Stimulated activated CD4-positive, alpha-beta T cell treated with anti-CD3 and anti-CD28 coated beads, Interleukin-4, amount 100 ng/mL, for 4 hours (primary cell): ENCODE results near the gene CAMKMT.

Experiments
- DNase-seq, 2 experiments: peaks; one replicate each; pipeline ENCODE4 v3.0.0-alpha.2; 2020

The CAMKMT gene

DNA sequence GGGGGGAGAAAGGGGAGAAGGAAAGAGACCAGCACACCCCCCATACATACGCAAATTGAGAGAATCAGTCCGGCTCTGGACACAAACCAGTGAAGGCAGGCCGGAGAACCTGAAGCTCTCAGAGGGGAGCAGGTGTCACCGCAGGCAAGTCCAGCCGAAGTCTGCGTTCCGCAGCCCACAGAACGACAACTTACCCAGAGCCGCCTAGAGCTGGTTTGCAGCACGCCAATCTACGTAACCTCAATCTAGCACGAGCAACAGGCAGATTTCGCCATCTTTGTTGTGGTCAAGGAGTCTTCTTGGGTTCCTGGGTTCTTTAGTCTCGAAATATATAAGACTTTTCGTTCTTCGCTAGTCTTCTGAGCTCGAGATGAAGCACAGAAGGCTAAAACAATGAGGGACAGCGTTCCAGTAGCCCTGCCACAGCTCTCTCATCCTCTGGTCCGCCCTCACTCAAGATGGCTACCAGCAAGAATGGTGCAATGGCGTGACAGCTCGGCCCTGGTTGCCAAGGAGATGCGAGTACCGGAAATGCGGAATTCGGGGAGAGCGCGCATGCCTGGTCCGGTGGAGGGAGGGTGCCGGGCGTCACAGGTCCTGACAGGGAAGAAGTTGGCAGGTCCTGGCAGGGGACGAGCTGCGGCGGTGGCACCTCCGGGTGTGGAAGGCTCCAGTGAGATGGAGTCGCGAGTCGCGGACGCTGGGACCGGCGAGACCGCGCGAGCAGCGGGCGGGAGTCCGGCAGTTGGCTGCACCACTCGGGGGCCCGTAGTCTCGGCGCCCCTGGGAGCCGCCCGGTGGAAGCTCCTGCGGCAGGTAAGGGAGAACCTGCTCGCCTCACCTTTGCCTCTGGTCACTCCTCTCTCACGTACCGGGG is at the start of gene CAMKMT, which contains the start of gene PREPL:
CAMKMT (plus strand) TSS at position 618 of the 877 bp plus-strand sequence.
PREPL (minus strand) TSS at position 165 of the 877 bp plus-strand sequence. CDS start 15,152 bp downstream, outside the sequence.
- peak; percentile 97 for DNase-seq

DNA sequence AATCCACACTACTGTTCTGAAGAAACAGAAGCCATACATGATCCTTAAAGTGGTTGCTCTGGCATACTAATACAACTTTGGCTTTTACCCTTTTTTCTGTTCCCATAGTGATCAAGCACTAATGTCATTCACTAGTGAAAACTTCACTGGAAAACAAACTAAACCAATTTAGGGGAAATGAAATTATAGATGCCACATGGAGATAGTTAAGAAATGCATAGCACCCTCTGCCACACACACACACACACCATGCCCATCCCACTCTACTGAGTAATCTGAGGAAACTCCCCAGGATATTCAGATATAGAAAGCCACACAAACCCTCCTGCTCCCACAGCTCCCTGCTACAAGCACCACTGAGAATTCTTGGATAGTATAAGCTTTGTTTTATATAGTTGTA is 47.4 kb upstream of the CAMKMT start:
- no peak for DNase-seq

DNA sequence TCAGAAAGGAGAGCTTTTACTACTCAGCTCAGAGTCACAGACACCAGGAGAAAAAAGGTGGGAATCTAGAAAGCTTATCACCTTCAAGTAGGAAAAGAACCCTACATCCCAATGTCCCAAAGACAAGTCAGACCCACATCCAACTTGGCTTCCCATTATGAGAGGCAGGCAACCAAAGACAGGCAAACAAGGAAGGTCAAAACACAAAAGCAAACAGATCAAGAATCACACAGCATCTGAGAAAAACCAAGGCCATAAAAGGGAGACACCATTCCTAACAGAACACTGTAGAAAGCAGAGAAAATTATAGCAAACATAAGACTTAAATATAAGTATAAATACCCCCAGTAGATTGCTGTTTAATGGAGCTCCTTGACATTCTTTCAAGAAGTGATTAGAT is 45.8 kb upstream of the CAMKMT start:
- no peak for DNase-seq

DNA sequence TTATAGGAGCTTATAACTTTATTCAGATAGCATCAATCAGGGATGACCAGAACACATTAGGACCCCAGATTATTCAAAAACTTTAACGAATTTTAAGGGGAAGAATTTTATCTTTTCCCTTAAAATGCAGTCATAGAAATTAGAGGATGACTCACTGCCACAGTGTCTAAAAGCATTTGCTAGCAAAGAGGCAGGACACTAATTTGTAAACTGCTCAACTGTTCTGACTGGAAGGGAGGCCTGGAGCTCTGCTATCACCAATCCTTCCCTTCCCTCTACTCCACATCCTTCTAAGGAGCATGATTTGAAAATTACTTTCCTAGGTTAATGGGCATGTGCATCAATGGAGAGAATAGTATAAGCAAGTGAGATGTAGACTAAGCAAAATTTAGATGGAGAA is 40.9 kb upstream of the CAMKMT start:
- no peak for DNase-seq

GRCh38 chr2:44321360-44321759 is 40.4 kb upstream of the CAMKMT start:
- DNase-seq, result no peak

DNA sequence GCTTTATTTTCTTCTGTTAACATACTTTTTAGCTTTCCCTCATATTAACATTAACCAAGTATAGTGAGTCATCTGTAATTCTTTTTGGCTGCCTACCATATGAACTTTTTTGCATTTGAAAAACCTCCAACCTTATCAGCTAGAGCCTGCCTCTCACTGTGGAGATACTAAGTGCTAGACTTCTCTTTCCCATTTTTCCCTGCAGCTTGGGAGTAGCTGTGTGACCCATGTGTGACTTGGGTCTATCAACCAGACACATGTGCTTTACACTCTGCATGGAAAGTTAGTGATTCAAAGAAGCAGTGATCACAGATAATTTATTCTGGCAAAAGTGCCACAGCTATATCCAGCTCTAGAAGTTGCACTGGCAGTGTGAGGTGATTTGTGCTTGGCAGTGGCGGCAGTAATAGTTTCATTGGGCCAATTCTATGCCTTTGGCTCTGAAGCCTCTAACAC is 36.7 kb upstream of the CAMKMT start:
- DNase-seq, result no peak

DNA sequence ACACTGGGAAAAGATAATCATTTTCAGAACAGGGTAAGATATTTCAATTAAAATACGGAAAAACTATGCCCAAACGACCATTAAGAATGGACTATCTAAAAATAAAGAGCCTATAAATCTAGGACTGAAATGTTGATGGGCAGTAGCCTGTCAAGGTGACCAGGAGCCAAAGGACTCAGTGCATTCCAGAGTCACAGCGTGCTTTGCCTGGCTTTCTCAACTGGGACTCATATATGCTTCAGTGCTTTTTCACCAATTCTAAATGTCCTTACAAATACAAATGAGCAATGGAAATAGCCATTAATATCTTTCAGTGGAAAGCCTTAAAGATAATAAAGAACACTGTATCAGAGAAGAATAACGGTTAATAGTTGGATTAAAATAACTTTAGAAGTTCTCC is 35.9 kb upstream of the CAMKMT start:
- DNase-seq, result no peak

- DNase-seq, result no peak
These were observed 35.0 kb upstream of the CAMKMT start for GRCh38 chr2:44326548-44327264.

DNA sequence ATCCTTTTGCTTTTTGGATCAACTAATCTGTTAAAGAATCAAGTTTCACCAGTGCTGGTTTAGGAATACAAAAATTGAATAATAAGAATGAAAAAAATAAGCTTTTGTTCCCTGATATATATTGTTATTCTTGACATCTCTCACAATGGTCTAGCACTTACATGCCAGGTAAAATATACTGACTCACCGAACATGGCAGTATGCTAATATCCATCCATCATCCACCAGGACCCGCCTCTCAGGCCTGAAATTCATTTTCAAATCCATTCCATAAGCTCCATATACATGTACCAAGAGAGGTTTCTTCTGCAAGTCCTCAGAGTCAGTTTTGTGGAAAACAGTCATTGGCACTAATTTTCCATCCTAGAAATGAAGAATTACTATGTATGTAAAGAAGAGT is 33.0 kb upstream of the CAMKMT start:
- no peak for DNase-seq

- DNase-seq, result no peak
These were observed 32.4 kb upstream of the CAMKMT start for GRCh38 chr2:44329343-44329742.

GRCh38 chr2:44330801-44331200 is 30.9 kb upstream of the CAMKMT start:
- DNase-seq, result no peak

DNA sequence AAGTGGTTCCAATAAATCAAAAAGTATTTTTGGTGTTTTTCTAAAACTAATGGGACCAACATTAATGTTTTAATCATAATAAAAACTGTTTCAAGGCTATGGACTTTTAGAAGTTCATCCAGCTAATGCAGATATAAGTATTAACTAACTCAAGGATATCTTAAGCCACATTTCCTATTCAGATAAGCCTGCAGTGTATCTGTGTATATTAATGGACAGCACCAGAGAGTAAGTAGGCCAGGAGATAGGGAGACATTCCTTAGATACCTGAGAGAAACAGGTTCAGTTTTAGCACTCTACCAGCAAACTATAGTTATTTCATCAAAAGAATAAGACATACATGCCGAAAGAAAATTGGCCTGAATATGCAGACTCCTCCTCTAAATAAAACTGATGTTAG is 27.8 kb upstream of the CAMKMT start:
- DNase-seq, result no peak

DNA sequence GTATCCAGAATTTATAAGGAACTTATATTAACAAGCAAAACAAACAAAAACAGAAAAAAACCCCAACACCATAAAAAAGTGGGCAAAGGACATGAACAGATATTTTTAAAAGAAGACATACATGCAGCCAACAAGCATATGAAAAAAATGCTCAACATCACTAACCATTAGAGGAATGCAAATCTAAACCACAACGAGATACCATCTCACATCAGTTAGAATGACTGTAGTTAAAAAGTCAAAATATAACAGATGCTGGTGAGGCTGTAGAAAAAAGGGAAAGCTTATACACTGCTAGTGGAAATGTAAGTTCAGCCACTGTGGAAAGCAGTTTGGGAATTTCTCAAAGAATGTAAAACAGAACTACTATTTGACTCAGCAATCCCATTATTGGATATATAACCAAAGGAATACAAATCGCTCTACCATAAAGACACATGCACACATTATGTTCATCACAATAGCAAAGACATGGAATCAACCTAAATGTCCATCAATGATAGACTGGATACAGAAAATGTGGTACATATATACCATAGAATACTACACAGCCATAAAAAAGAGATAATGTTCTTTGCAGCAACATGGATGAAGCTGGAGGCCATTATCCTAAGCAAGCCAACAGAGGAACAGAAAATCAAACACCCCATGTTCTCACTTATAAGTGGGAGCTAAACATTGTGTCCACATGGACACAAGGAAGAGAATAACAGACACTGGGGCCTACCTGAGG is 25.8 kb upstream of the CAMKMT start:
- no peak for DNase-seq

DNA sequence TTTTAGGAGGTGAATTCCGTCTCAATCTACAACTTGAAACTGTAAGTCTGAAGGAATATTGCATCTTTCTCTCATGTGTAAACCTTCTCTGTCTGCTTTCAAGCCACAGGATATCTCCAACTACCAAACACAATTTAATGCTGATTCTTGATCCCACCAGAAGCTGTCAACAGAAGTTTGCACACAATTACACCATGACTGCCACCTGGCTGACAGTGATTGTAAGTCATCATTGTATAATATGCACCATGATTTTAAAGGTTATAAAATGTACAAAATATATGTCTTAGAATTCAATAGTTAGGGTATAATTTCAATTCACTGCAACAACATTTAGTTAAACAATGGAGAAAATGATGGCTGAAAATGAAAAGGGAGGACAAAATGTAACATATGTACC is 18.9 kb upstream of the CAMKMT start:
- peak in 1 of 2 experiments; percentile 4 for DNase-seq

- DNase-seq, result no peak
These were observed 14.2 kb upstream of the CAMKMT start for GRCh38 chr2:44347526-44347925.

- no peak for DNase-seq
These were observed 13.3 kb upstream of the CAMKMT start for GRCh38 chr2:44348400-44348799.

DNA sequence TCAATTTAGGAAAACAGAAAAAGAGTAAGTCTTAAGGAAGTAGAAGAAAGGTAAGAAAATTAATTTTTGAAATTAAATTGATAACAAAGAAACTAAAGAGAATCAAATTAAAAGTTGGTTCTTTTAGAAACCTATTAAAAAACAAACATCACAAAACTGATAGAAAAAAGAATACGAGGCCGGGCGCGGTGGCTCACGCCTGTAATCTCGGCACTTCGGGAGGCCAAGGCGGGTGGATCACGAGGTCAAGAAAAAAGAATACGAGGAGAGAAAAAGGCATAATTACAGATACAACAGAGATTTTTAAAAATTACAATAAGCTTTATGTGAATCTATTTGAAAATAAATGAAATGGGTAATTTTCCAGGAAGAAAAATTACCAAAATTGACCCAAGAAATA is 12.2 kb upstream of the CAMKMT start:
- no peak for DNase-seq

- DNase-seq, result no peak
These were observed 10.7 kb upstream of the CAMKMT start for GRCh38 chr2:44351088-44351487.

DNA sequence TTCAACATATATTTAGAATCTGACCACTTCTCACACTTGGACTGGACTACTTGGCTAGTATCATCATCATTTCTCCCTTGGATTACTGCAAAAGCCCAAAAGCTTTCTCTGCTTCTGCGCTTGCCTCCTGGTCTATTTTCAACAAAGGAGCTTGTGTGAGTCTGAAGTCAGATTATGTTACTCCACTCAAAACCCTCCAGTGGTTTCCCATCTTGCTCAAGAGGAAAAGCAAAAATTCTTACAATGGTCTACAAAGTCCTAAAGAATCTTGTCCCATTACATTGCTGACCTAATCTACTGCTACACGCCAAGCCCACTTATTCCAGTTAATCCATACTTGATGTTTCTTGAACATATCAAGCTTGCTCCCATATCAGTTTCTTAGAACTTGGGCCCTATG is 10.1 kb upstream of the CAMKMT start:
- no peak for DNase-seq

- no peak for DNase-seq
These were observed 9.2 kb upstream of the CAMKMT start for GRCh38 chr2:44352510-44352909.

- no peak for DNase-seq
These were observed 7.0 kb upstream of the CAMKMT start for GRCh38 chr2:44354761-44355160.

- peak in 1 of 2 experiments; percentile 16 for DNase-seq
These were observed 3.2 kb upstream of the CAMKMT start for GRCh38 chr2:44358503-44358902.

GRCh38 chr2:44360749-44361329 is 908 bp upstream of the CAMKMT start:
- DNase-seq, result peak in 1 of 2 experiments; percentile 19
